HG03039 (cell line): ENCODE results near the gene PCSK6.

Experiments
- ATAC-seq: cut with Tn5 transposase; IDR thresholded peaks from one replicate; pipeline ENCODE4 v1.9.1; 2021; ENCODE audit warnings: mild to moderate bottlenecking, moderate library complexity; ENCODE audit not compliant: unreplicated experiment

PCSK6 gene

GRCh38 chr15:101258238-101259144 is 231.0 kb downstream of the PCSK6 start:
- no peak for ATAC-seq

GRCh38 chr15:101256757-101257156 is 232.8 kb downstream of the PCSK6 start:
- no peak for ATAC-seq

DNA sequence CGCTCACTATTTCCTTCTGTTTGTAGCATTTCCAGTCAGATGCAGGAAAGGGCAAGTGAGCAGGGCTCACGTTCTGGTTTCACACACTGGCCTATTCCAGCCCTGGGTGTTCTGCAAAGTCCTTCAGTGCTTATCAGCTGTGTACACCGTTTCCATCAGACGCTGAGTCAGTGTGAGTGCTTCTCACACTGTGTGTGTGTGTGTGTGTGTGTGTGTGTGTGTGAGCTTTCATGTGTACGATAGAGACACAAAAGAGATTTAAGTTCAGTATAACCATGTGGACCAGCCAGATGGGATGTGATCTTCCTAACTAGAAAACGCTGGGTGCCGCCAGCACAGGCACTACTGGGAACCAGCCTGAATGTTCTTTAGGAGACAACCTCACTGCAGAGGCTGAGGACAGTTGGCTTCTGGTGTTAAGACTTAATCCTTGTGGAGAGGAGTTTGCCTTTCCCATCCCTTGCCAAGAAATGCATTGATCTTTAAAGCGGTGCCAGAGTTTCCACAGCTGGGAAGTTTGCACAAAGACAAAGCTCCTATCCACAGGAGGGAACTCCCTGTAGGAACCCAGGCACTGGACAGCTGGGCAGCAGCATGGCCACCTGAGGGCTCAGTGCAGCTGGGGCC is 233.8 kb downstream of the PCSK6 start:
- no peak for ATAC-seq

GRCh38 chr15:101255051-101255395 is 234.5 kb downstream of the PCSK6 start:
- ATAC-seq: no peak

GRCh38 chr15:101254157-101255050 is 235.1 kb downstream of the PCSK6 start:
- no peak for ATAC-seq
